Suppressor macrophage treated with lipopolysaccharide for 1 hour (primary cell): ENCODE data around the gene TRPM4.
"Not testable (repeated sequence)": the region's sequence is repeated elsewhere in the genome, so short reads cannot be mapped to it uniquely, and the experiment has no call there.

Source experiments
- DNase-seq, 3 donors: peaks; one replicate each; pipeline ENCODE4 v3.0.0-alpha.2; 2020 to 2022

Gene TRPM4

DNA sequence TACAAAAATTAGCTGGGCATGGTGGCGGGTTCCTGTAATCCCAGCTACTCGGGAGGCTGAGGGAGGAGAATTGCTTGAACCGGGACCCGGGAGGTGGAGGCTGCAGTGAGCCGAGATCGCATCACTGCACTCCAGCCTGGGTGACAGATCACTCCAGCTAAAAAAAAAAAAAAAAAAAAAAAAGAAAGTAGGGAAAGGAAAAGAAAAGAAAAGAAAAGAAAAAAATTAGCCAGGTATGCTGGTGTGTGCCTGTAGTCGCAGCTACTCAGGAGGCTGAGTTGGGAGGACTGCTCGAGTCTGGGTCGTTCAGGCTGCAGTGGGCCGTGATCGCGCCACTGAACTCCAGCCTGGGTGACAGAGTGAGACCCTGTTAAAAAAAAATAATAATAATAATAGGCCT lies 30.4 kb upstream of the TRPM4 start:
- not testable (repeated sequence) for DNase-seq

- peak; percentile 96 to 98 (median 98) for DNase-seq
These were observed 29.7 kb upstream of the TRPM4 start for GRCh38 chr19:49127674-49128544.

DNA sequence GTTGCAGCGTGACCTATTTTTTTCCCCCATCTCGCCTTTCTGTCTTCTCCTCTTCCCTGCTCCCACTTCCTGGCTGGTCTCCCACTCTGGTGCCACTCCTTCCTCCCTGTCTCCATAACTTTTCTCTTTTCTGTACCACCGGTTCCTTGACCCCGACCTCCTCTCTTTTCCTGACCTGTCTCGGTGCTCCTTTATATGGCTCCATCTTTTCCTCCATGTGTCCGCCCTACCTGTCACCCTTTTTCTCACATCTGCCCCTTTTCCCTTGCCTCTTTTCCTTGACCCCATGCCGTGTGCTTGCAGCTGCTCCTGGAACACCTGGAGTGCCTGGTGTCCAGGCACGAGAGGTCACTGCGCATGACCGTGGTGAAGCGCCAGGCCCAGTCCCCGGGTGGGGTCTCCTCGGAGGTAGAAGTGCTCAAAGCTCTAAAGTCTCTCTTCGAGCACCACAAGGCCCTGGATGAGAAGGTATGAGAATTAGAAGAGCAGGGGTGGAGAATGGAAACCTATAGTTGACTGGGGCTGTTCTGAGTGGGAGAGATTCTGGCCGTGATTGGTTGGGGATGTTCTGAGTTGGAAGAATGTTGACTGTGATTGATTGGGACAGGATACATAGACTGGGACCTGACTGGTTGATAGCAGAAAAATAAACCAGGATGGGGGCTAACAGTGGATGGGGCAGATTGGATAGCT lies 28.9 kb upstream of the TRPM4 start:
- no peak for DNase-seq

GRCh38 chr19:49129238-49129583 lies 28.4 kb upstream of the TRPM4 start:
- no peak for DNase-seq

DNA sequence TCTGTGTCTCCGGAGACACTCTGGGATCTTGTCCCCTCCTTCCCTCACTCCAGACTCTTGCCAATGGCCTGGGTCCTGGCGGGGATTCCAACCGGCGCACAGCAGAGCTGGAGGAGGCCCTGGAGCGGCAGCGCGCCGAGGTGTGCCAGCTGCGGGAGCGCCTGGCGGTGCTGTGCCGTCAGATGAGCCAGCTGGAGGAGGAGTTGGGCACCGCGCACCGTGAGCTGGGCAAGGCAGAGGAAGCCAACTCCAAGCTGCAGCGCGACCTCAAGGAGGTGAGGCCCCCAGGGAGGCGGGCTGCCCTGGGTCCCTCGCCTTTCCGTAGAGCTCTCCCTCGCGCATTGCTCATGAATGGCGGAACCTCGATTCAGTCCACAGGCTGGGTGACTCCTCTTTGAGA lies 27.3 kb upstream of the TRPM4 start:
- no peak for DNase-seq

DNA sequence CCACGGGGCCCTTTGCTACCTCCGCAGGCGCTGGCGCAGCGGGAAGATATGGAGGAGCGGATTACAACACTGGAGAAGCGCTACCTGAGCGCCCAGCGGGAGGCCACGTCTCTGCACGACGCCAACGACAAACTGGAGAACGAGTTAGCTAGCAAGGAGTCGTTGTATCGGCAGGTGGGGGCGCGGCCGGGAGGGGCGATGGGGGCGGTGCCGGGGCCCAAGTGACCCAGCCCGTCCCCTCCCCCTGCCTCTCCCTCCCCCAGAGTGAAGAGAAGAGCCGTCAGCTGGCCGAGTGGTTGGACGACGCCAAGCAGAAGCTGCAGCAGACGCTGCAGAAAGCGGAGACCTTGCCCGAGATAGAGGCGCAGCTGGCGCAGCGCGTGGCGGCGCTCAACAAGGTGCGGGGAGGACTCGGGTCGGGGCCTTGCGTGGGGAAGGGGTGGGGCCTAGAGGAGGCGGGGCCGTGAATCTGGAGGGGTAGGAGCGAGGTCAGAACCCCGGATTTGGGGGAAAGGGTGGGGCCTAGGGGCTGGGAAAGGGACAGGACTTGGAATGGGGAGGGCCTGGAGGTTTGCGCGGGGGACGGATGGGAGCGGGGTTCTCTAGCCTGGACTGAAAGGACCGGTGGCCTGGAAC lies 24.5 kb upstream of the TRPM4 start:
- no peak for DNase-seq

GRCh38 chr19:49133621-49134454 lies 23.8 kb upstream of the TRPM4 start:
- DNase-seq: peak; percentile 61 to 82 (median 79)

- no peak for DNase-seq
These were observed 21.9 kb upstream of the TRPM4 start for GRCh38 chr19:49135686-49136085.

DNA sequence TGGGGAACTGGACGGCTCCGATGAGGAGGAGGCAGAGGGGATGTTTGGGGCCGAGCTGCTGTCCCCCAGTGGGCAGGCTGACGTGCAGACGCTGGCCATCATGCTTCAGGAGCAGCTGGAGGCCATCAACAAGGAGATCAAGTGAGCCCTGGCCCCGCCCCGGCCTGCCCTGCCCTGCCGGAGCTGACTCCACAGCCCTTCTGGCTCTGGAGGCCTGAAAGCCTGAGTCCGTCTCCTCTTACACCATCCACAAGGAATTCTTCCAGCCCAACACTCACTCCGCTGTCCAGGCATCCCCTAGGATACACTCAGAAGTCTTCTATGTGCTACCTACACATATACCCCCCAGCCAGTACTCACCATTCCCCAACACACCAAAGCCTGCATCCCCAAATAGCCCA lies 20.8 kb upstream of the TRPM4 start:
- no peak for DNase-seq

- no peak for DNase-seq
These were observed 16.6 kb upstream of the TRPM4 start for GRCh38 chr19:49140951-49141350.

GRCh38 chr19:49141352-49141751 lies 16.2 kb upstream of the TRPM4 start:
- DNase-seq: no peak

GRCh38 chr19:49142866-49143335 lies 14.7 kb upstream of the TRPM4 start:
- peak; percentile 78 to 87 (median 80) for DNase-seq

GRCh38 chr19:49145573-49146407 lies 11.8 kb upstream of the TRPM4 start:
- DNase-seq: peak; percentile 73 to 86 (median 82)

DNA sequence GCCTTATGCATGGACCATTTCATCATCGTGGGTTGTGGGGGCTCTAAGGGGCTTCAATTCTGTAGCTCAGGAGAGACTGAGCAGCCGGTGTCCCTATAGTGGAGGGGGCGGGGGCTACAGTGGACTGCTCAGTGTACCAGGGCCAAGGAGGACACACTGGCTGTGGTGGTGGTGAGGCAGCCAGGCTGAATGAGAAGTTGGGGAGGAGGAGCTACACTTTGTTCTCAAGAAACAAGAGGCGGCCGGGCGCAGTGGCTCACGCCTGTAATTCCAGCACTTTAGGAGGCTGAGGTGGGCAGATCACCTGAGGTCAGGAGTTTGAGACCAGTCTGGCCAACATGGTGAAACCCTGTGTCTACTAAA lies 11.2 kb upstream of the TRPM4 start:
- DNase-seq: not testable (repeated sequence)

DNA sequence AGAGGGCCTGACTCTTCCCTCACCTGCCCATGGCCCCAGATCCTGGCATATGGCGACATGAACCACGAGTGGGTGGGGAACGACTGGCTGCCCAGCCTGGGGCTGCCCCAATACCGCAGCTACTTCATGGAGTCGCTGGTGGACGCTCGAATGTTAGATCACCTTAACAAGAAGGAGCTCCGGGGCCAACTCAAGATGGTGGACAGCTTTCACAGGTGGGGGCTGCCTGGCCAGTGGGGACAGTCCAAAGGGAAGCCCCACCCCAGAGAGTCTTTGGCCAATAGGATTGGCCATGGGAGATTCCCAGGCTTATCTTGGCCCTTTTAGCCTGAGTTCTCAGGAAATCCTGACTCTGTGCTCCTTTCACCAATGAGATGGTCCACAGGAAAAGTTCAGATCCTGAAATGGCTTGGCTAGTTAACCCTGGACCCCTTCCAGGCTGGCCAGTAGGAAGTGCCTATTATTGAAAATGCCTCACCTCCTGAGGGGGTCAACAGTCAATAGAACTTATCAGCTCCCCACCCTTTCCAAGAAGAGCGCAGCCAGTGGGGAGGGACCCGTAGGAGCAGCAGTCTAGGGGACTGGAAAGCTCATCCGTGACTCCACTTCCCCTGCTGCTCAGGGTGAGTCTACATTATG lies 9.4 kb upstream of the TRPM4 start:
- no peak for DNase-seq

DNA sequence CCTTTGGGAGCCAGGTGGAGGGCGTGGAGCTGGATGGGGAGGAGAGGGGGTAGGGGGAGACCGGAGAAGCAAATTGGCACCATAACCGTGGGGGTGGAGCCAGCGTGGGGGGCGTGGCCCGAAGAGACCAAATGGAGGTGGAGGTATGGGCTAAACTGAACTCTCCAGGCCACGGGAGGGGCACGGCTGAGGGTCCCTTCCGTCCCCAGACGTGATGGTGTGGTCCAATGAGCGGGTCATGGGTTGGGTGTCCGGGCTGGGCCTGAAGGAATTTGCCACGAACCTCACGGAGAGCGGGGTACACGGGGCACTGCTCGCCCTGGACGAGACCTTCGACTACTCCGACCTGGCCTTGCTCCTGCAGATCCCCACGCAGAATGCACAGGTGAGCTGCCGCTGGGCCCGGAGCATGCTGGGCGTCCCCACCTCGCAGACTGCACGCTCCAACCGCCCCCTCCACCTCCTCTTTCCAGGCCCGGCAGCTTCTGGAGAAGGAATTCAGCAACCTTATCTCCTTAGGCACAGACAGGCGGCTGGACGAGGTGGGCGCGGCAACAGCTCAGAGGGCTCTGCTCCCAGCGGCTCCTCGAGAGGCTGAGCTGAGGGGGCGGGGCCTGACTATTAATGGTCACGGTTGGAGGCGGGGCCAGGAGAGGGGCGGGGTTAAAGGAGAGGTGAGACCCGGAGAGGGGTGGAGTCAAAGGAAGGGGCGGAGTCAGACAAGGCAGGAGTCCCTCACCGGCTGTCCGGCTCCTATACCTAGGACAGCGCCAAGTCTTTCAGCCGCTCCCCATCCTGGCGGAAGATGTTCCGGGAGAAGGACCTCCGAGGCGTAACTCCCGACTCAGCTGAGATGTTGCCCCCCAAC lies 8.6 kb upstream of the TRPM4 start:
- DNase-seq: peak; percentile 85 to 94 (median 87)

- DNase-seq: peak; percentile 53 to 73 (median 70)
These were observed 7.9 kb upstream of the TRPM4 start for GRCh38 chr19:49149652-49150105.

GRCh38 chr19:49150106-49150943 lies 7.3 kb upstream of the TRPM4 start:
- peak; percentile 70 to 86 (median 75) for DNase-seq

- DNase-seq: peak in 1 of 3 donors; percentile 5
These were observed 6.7 kb upstream of the TRPM4 start for GRCh38 chr19:49150944-49151243.
